GM19438 (cell line): ENCODE results near the gene LRRC75B.

Experiments used
- ATAC-seq: cut with Tn5 transposase; IDR thresholded peaks from one replicate; pipeline ENCODE4 v1.9.1; 2021; ENCODE audit warnings: low read depth; ENCODE audit not compliant: unreplicated experiment

The LRRC75B gene

GRCh38 chr22:24587948-24588347 lies 4.9 kb downstream of the LRRC75B start:
- no peak for ATAC-seq

- no peak for ATAC-seq
These were observed 5.6 kb downstream of the LRRC75B start for GRCh38 chr22:24587251-24587650.

GRCh38 chr22:24585927-24586546 lies 6.8 kb downstream of the LRRC75B start:
- ATAC-seq, result no peak

- ATAC-seq, result no peak
These were observed 7.4 kb downstream of the LRRC75B start for GRCh38 chr22:24585461-24585860.

GRCh38 chr22:24584871-24585411 lies 7.9 kb downstream of the LRRC75B start:
- ATAC-seq, result no peak

GRCh38 chr22:24584166-24584790 lies 8.6 kb downstream of the LRRC75B start:
- ATAC-seq, result no peak

- ATAC-seq, result no peak
These were observed 9.4 kb downstream of the LRRC75B start for GRCh38 chr22:24583221-24584165.

- no peak for ATAC-seq
These were observed 10.6 kb downstream of the LRRC75B start for GRCh38 chr22:24582056-24582814.

GRCh38 chr22:24580276-24580675 lies 12.6 kb downstream of the LRRC75B start:
- ATAC-seq, result no peak

GRCh38 chr22:24579258-24579601 lies 13.6 kb downstream of the LRRC75B start:
- ATAC-seq, result no peak

- ATAC-seq, result no peak
These were observed 14.3 kb downstream of the LRRC75B start for GRCh38 chr22:24578355-24579257.

- ATAC-seq, result no peak
These were observed 16.1 kb downstream of the LRRC75B start for GRCh38 chr22:24576778-24577177.

GRCh38 chr22:24571266-24571665 lies 21.6 kb downstream of the LRRC75B start:
- ATAC-seq, result no peak

GRCh38 chr22:24567668-24568067 lies 25.2 kb downstream of the LRRC75B start:
- no peak for ATAC-seq

- no peak for ATAC-seq
These were observed 25.9 kb downstream of the LRRC75B start for GRCh38 chr22:24566899-24567511.

- no peak for ATAC-seq
These were observed 27.8 kb downstream of the LRRC75B start for GRCh38 chr22:24565077-24565476.

GRCh38 chr22:24564376-24565058 lies 28.4 kb downstream of the LRRC75B start:
- no peak for ATAC-seq

- ATAC-seq, result no peak
These were observed 29.6 kb downstream of the LRRC75B start for GRCh38 chr22:24563246-24563645.

GRCh38 chr22:24559471-24559870 lies 33.4 kb downstream of the LRRC75B start:
- no peak for ATAC-seq
